Measurements from ENCODE around the gene PRRT2.

PRRT2 gene

DNA sequence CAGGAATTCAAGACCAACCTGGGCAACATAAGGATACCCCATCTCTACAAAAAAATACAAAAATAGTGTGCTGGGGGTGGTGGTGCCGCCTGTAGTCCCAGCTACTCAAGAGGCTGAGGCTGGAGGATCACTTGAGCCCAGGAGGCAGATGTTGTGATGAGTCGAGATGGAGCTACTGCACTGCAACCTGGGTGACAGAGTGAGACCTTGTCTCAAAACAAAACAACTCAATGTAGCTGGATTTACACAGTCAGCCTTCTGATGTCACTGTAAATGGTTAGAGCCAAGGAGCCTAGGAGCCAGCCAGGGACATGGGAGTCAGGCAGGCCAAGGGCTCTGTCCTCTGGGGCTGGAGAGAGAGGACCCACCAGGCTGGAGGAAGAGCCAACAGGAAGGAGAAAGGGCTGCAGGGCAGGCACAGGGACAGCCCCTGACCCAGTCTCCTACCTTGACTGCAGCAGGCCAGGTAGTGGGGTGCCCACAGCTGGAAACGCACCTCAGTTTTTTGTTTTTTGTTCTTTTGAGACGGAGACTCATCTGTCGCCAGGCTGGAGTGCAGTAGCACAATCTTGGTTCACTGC lies 42.6 kb downstream of the PRRT2 start:
- no peak for DNase-seq (ENCODE audit: low read depth, low spot score)
- TF ChIP-seq, protein P1, sequence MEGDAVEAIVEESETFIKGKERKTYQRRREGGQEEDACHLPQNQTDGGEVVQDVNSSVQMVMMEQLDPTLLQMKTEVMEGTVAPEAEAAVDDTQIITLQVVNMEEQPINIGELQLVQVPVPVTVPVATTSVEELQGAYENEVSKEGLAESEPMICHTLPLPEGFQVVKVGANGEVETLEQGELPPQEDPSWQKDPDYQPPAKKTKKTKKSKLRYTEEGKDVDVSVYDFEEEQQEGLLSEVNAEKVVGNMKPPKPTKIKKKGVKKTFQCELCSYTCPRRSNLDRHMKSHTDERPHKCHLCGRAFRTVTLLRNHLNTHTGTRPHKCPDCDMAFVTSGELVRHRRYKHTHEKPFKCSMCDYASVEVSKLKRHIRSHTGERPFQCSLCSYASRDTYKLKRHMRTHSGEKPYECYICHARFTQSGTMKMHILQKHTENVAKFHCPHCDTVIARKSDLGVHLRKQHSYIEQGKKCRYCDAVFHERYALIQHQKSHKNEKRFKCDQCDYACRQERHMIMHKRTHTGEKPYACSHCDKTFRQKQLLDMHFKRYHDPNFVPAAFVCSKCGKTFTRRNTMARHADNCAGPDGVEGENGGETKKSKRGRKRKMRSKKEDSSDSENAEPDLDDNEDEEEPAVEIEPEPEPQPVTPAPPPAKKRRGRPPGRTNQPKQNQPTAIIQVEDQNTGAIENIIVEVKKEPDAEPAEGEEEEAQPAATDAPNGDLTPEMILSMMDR (IDR thresholded peaks at IDR 0.05; ENCODE audit: low read depth, low read length) = no peak
- H3K4me3 ChIP-seq (ENCODE audit: low read depth, low read length) = no peak overlapping the region
- in situ Hi-C loops (cut with HindIII; ENCODE audit: low sequenced_read_pairs) = no loop called here

DNA sequence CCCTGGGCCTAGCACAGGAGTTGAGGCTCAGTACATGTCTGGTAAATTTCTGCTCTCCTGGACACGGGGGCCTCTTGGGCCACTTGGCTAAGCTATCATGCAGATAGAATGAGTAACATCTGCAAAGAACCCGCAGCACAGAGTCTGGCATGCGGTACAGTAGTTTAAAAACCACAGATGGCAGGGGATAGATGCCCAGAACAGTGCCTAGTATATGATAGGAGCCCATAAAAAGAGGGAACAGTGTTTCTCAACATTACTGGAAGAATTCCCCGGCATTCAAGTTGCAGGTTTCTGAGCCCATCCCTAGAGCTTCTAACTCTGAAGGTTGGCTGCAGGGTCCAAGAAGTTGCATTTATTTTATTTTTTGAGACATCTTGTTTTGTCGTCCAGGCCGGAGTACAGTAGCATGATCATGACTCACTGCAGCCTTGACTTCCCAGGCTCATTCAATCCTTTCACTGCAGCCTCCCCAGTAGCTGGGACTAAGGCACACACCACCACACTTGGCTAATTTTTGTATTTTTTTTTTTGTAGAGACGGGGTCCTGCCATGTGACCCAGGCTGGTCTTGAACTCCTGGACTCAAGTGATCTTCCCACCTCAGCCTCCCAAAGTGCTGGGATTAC lies 45.3 kb downstream of the PRRT2 start:
- TF ChIP-seq, protein P1 (IDR thresholded peaks at IDR 0.05; ENCODE audit: low read depth, low read length) = no peak
- peak; percentile 75 for DNase-seq (ENCODE audit: low read depth, low spot score)
- H3K4me3 ChIP-seq (ENCODE audit: low read depth, low read length) = no peak overlapping the region
- in situ Hi-C loops (cut with HindIII; ENCODE audit: low sequenced_read_pairs) = no loop called here

DNA sequence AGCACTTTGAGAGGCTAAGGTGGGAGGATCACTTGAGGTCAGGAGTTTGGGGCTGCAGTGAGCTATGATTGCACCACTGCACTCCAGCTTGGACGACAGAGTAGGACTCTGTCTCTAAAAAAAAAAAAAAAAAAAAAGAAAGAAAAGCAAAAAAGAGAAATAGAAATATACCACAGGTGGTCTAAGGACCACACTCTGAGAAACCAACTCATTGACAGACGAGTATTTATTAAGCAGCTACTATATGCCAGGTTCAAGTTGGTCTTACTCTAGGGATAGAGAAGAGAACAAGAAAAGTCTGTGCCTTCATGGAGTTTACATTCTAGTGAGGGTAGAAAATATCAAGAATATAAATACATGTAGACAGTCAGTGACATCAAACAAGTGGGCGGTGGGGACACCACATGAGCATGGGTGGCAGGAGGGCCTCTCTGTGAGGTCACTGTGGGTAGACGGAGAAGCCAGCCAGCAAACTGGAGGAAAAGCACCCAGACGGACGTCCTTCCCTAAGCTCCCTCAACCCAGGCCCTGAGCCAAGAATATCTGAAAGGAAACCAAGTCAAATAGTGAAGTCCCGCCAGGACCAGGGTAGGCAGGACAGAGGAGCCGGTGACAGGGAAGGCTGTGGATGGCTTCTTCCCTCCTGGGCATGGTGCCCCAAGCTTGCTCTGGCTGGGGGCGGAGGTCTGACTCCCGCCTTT lies 46.3 kb downstream of the PRRT2 start:
- TF ChIP-seq, protein P1 (IDR thresholded peaks at IDR 0.05; ENCODE audit: low read depth, low read length) = no peak
- in situ Hi-C loops (cut with HindIII; ENCODE audit: low sequenced_read_pairs) = no loop called here

DNA sequence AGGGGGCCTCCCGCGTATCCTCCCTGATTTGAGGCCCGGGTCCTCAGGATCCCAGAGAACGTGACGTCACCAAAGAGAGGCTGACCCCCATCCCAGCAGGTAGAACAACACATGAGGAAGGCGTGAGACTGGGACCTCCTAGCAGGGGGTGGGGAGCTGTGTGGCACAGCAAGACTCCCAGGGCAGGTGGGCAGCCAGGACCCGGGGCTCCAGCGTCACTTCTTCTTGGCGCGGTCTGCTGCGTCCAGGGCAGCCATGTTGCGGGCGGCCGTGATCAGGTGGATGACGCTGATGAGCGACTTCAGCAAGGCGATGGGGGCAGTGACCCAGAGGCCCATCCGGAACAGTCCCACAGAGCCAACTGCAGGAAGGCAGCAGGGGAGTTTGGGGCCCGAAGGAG lies 47.0 kb downstream of the PRRT2 start:
- no peak overlapping the region for H3K4me3 ChIP-seq (ENCODE audit: low read depth, low read length)
- TF ChIP-seq, protein P1 (IDR thresholded peaks at IDR 0.05; ENCODE audit: low read depth, low read length) = no peak
- in situ Hi-C loops (cut with HindIII; ENCODE audit: low sequenced_read_pairs) = no loop called here
- no peak for DNase-seq (ENCODE audit: low read depth, low spot score)

More for the DNA sequence above, 46.3 kb downstream of the PRRT2 start:
- no peak overlapping the region for H3K4me3 ChIP-seq (ENCODE audit: low read depth, low read length)
- no peak for DNase-seq (ENCODE audit: low read depth, low spot score)

DNA sequence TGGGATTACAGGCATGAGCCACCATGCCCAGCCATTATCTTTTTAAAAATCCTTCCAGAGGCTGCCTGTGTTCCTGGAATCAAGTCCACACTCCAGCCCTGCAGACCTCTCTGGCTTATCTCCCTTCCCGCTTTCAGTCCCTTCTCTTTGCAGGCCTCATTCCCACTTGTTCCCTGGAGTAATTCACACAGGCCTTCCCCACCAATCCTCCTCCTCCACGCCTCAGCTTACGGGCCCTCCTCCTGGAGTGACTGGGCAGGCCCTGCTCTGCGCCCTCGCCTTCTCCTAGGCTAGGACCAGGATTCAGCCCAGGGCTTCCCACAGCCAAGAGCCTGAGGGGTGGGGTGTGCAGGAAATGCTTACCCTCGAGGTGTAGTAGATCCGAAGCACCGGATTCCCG lies 48.2 kb downstream of the PRRT2 start:
- in situ Hi-C loops (cut with HindIII; ENCODE audit: low sequenced_read_pairs) = no loop called here
- TF ChIP-seq, protein P1 (IDR thresholded peaks at IDR 0.05; ENCODE audit: low read depth, low read length) = no peak
- H3K4me3 ChIP-seq (ENCODE audit: low read depth, low read length) = no peak overlapping the region
- DNase-seq (ENCODE audit: low read depth, low spot score) = no peak

DNA sequence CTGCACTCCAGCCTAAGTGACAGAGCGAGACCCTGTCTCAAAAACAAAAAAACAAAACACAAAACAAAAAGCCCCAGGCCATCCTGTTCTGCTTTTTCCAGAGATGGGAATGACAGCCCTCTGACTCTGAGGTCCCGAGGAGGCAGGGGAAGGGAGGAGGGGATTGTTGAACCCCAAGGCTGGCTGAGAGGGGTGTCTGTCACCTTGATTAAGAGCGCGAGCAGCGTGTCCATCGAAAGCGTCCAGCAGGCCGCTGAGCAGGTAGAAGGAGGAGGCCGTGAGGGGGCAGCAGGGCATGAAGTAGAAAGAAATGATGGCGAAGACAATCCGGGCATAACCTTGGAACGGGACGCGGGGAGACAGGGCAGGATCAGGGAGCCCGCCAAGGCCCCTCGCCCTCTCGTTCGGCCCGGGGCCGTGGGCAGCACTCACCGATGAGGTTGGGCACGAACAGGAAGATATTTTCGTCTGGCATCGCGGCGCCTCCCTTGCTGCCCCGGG lies 50.4 kb downstream of the PRRT2 start:
- DNase-seq (ENCODE audit: low read depth, low spot score) = no peak
- peak overlapping the region; percentile 80 for H3K4me3 ChIP-seq (ENCODE audit: low read depth, low read length)
- in situ Hi-C loops (cut with HindIII; ENCODE audit: low sequenced_read_pairs) = no loop called here
- TF ChIP-seq, protein P1 (IDR thresholded peaks at IDR 0.05; ENCODE audit: low read depth, low read length) = peak; percentile 48

Measured in astrocyte of the spinal cord (primary cell).